T follicular helper cell (primary cell): Measurements from ENCODE around the gene PRSS1.

Experiments used
- DNase-seq: peaks from one replicate; pipeline ENCODE4 v3.0.0-alpha.2; 2020; ENCODE audit warnings: low read depth

The PRSS1 gene

DNA sequence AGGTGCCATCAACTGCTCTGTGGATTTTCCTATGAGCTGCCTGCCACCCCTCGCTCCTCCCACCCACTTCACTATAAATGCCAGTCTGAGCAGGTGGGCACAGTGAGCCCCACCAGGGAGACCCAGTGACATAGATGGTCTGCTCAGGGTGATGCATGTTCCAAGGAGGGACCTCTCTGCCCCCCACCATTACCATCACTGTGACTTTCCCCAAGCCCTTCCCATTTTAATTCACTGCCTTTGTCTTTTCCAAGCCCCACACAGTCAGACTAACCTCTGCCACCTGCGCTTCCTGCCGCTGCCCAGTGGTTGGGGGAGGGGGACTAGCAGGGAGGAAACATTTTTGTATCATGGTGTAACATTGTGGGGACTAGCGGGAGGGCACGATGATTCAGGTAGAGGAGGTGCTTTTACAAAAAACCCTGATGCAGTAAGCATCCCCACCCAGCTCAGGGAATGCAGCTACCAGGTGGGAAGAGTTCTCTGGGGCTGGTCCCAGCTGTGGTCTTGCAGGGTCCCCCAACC lies 46.1 kb downstream of the PRSS1 start:
- DNase-seq = peak; percentile 55

DNA sequence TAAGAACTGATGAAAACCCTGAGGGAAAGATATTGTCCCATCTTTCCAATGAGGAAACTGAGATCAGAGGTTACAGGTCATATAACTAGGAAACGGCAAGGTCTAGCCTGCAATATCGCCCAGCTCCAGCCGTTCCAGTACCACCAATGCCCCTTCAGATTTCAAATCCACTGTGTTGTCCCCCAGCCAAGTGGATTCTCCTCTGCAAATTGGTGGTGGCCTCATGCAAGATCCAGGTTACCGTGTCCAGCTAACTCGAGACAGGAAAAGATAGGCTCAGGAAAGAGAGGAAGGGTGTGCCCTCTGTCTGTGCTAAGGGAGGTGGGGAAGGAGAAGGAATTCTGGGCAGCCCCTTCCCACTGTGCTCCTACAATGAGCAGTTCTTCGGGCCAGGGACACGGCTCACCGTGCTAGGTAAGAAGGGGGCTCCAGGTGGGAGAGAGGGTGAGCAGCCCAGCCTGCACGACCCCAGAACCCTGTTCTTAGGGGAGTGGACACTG lies 46.8 kb downstream of the PRSS1 start:
- no peak for DNase-seq

DNA sequence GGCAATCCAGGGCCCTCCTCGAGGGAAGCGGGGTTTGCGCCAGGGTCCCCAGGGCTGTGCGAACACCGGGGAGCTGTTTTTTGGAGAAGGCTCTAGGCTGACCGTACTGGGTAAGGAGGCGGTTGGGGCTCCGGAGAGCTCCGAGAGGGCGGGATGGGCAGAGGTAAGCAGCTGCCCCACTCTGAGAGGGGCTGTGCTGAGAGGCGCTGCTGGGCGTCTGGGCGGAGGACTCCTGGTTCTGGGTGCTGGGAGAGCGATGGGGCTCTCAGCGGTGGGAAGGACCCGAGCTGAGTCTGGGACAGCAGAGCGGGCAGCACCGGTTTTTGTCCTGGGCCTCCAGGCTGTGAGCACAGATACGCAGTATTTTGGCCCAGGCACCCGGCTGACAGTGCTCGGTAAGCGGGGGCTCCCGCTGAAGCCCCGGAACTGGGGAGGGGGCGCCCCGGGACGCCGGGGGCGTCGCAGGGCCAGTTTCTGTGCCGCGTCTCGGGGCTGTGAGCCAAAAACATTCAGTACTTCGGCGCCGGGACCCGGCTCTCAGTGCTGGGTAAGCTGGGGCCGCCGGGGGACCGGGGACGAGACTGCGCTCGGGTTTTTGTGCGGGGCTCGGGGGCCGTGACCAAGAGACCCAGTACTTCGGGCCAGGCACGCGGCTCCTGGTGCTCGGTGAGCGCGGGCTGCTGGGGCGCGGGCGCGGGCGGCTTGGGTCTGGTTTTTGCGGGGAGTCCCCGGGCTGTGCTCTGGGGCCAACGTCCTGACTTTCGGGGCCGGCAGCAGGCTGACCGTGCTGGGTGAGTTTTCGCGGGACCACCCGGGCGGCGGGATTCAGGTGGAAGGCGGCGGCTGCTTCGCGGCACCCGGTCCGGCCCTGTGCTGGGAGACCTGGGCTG lies 47.5 kb downstream of the PRSS1 start:
- DNase-seq = no peak

DNA sequence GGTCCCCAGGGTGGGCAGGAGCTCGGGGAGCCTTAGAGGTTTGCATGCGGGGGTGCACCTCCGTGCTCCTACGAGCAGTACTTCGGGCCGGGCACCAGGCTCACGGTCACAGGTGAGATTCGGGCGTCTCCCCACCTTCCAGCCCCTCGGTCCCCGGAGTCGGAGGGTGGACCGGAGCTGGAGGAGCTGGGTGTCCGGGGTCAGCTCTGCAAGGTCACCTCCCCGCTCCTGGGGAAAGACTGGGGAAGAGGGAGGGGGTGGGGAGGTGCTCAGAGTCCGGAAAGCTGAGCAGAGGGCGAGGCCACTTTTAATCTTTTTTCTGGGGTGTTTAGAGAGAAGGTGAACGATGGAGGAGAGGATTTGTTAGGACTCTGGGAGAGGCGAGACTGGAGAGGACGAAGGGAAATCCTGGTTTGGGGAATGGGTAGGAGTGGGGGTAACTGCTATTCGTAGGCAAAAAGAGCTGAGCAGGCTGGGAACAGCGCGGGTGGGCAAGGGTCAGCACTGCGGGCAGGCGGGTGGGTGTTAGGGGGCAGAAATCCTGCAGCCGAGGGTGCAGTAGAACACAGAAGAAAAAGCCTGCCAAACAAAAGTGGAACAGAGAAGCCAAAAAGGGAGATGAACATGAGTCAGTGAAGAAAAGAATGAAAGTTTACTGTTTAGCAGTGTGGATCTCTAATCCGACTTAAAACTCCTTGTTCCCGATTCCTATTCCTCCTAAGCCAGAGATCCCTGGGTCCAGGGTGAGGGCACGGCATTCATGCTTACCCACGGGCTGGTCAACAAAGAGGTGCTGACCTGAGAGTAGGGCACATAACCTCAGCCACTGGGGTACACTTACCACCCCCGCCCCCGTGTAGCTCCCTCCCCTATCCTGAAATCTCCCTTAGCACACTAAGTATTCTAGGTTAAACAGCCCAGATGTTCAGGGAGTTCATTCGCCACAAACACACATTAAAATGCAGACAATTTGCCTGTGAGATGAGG lies 48.4 kb downstream of the PRSS1 start:
- no peak for DNase-seq

DNA sequence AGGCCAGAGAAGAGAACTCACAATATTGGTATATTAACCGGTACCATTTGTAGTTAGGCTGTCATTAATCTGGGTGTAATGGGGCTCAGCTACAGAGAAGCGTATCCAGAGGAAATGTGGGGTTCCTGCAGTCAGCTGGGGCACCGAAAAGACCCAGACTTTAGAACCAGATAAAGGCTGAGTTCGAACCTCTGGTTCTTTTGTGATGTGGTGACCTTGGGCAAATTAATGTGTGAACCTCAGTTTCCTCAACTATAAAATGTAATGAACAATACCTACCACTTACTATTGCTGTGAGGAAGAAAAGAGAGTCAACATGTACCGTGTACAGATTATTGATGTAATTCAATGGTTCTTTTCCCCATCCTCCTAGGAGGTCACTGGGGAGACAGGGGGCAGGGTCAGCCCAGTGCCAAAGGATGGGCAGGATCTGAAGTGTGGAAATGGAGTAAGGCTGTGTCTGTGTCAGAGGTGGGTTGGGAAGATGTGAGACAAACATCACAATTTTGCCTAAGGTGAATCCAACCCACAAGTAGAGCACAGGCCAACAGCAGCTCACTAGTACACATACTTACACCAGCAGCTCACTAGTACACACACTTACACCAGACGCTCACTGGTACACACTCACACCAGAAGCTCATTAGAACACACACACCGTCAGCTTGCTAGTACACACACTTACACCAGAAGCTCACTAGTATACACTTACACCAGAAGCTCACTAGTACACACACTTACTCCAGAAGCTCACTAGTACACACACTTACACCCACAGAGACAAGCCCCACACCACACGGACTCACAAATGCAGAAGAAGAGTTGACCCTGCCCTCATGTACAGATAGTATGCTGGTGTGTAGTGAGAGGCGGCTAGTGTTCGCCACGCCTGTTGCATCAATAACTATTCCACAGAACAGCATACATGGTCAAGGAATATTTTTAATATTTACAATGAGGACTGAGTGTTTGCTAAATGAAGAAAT lies 49.5 kb downstream of the PRSS1 start:
- no peak for DNase-seq

DNA sequence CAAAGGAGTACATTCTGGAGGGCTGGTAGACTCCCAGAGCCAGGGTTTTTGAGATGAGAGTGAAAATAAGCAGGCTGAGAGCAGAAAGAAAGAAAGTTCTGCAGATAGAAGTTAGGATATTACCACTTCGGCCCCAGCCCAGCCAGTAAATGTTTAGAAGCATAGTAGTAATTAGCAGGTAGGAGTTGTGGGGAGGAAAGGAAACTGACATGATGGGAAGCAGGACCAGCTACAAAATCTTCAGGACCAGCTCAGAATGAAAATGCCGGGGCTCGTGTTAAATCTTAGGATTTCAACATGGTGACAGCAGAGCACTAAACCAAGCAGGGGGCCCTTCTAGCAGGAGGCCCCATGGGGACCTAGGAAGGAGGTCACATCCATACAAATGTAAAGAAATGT lies 50.2 kb downstream of the PRSS1 start:
- DNase-seq = no peak

DNA sequence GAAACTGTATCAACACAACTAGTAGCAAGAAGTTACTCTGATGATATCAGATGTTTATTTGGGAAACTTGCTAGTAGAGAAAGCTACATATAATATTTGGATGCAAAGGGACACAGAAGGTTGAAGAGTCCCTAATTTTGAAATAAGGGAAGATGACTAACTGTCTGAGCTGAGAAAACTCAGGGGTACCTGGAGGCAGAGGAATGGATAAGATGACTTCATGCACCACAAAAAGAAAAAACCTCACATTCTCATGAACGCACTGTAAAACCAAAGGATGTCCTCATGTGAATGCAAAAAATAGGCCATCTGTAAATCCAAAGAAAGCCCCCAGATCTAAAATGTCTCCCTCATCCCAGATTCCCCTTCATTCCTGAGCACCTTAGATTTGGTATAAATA lies 50.8 kb downstream of the PRSS1 start:
- no peak for DNase-seq

DNA sequence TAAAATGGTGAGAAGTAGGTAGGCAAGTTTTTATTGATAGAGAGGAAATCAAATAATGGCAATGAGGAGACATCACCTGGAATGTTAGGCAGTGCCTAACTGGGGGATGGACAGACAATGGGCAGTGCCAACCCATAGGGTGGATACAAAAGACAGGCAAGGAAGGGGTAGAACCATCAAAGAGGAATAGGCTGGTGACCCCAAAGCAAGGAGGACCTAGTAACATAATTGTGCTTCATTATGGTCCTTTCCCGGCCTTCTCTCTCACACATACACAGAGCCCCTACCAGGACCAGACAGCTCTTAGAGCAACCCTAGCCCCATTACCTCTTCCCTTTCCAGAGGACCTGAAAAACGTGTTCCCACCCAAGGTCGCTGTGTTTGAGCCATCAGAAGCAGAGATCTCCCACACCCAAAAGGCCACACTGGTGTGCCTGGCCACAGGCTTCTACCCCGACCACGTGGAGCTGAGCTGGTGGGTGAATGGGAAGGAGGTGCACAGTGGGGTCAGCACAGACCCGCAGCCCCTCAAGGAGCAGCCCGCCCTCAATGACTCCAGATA lies 51.5 kb downstream of the PRSS1 start:
- no peak for DNase-seq

DNA sequence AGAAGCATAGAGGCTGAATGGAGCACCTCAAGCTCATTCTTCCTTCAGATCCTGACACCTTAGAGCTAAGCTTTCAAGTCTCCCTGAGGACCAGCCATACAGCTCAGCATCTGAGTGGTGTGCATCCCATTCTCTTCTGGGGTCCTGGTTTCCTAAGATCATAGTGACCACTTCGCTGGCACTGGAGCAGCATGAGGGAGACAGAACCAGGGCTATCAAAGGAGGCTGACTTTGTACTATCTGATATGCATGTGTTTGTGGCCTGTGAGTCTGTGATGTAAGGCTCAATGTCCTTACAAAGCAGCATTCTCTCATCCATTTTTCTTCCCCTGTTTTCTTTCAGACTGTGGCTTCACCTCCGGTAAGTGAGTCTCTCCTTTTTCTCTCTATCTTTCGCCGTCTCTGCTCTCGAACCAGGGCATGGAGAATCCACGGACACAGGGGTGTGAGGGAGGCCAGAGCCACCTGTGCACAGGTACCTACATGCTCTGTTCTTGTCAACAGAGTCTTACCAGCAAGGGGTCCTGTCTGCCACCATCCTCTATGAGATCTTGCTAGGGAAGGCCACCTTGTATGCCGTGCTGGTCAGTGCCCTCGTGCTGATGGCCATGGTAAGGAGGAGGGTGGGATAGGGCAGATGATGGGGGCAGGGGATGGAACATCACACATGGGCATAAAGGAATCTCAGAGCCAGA lies 52.5 kb downstream of the PRSS1 start:
- DNase-seq = no peak

DNA sequence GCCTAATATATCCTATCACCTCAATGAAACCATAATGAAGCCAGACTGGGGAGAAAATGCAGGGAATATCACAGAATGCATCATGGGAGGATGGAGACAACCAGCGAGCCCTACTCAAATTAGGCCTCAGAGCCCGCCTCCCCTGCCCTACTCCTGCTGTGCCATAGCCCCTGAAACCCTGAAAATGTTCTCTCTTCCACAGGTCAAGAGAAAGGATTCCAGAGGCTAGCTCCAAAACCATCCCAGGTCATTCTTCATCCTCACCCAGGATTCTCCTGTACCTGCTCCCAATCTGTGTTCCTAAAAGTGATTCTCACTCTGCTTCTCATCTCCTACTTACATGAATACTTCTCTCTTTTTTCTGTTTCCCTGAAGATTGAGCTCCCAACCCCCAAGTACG lies 53.0 kb downstream of the PRSS1 start:
- DNase-seq = no peak
